ENCODE measurements around the gene ASB1. TPM values are rescaled to one million over a fixed set of nuclear protein-coding genes. Genes with fewer than 3 reads are reported as not detected.

Gene ASB1
- total RNA-seq, 4 donors from 2014 or later = 12.4 to 19.5 (median 15.6) TPM

DNA sequence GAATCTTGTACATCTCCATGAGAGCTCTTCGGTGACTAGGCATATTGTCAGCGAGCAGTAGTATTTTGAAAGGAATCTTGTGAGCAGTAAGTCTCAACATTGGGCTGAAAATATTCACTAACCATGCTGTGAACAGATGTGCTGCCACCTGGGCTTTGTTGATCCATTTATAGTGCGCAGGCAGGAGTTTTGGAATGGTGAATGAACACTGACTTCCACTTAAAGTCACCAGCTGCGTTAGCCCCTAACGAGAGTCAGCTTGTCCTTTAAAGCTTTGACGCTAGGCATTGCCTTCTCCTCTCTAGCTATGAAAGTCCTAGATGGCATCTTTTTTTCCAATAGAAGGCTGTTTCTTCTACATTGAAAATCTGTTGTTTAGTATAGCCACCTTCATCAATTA, 4.1 kb downstream of the ASB1 start:
- TF ChIP-seq, protein P1, sequence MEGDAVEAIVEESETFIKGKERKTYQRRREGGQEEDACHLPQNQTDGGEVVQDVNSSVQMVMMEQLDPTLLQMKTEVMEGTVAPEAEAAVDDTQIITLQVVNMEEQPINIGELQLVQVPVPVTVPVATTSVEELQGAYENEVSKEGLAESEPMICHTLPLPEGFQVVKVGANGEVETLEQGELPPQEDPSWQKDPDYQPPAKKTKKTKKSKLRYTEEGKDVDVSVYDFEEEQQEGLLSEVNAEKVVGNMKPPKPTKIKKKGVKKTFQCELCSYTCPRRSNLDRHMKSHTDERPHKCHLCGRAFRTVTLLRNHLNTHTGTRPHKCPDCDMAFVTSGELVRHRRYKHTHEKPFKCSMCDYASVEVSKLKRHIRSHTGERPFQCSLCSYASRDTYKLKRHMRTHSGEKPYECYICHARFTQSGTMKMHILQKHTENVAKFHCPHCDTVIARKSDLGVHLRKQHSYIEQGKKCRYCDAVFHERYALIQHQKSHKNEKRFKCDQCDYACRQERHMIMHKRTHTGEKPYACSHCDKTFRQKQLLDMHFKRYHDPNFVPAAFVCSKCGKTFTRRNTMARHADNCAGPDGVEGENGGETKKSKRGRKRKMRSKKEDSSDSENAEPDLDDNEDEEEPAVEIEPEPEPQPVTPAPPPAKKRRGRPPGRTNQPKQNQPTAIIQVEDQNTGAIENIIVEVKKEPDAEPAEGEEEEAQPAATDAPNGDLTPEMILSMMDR (IDR thresholded peaks at IDR 0.05) = no peak
- TF ChIP-seq POLR2A (IDR thresholded peaks at IDR 0.05) = no peak
- peaks cover 16 to 17% of the 10 kb centered on the region in 2 donors for H3K4me1 ChIP-seq
- intact Hi-C loops (cut with DNase I) = no loop called here
- no peak for DNase-seq
- H3K27me3 ChIP-seq = no peaks in the 10 kb centered on the region
- no peaks in the 10 kb centered on the region for H3K9me3 ChIP-seq
- H3K4me3 ChIP-seq (replicated peaks in 1 of 3) = no peak overlapping the region
- 96 to 99% methylated on average over 6 of the region's 6 CpGs for WGBS, 2 donors
- no peak overlapping the region for H3K27ac ChIP-seq
- H3K36me3 ChIP-seq = peaks cover 11 to 23% of the 10 kb centered on the region in 2 donors

DNA sequence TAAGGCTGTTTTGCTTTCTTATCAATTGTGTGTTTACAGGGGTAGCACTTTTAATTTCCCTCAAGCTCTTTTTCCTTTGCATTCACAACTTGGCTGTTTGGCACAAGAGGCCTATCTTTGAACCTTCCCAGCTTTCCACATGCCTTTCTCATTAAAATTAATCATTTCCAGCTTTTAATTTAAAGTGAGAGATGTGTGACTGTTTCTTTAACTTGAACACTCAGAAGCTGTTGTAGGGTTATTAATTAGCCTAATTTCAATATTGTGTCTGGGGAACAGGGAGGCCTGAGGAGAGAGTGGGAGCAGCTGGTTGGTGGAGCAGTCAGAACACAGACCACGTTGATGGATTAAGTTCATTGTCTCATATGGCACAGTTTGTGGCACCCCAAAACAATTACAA, 4.7 kb downstream of the ASB1 start:
- Histone ChIP-seq H3K4me3 (replicated peaks in 1 of 3) (no peak overlapping the region), H3K27me3 (no peaks in the 10 kb centered on the region), H3K27ac (no peak overlapping the region), H3K4me1 (peaks cover 11 to 14% of the 10 kb centered on the region in 2 donors), H3K36me3 (peaks cover 13 to 23% of the 10 kb centered on the region in 2 donors), H3K9me3 (no peaks in the 10 kb centered on the region)
- no peak for DNase-seq
- 48 to 79% methylated on average over 1 of the region's 1 CpG for WGBS, 2 donors
- intact Hi-C loops (cut with DNase I) = no loop called here
- TF ChIP-seq, protein P1 (IDR thresholded peaks at IDR 0.05) = no peak
- no peak for TF ChIP-seq POLR2A (IDR thresholded peaks at IDR 0.05)

DNA sequence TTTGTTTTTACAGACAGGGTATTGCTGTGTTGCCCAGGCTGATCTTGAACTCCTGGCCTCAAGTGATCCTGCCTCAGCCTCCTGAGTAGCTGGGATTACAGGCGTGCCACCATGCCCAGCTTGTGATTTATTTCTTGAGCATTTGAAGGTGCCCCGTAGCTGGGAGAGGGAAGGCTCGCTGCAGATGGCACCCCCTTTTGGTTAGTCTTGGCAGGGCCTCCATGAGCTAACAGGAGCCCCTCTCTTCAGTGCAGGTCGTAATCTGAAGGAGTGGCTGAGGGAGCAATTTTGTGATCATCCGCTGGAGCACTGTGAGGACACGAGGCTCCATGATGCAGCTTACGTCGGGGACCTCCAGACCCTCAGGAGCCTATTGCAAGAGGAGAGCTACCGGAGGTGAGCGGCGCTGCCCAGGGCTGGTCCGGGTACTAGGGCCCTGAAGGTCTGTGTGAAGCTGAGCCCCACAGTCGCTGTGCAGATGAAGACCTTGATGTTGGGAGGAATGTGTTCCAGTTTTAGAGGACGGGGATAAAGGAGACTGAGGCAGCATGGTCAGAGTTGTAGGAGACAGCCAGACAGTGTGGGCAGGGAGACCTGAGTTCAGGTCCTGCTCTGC, 6.7 kb downstream of the ASB1 start:
- peaks cover 13 to 23% of the 10 kb centered on the region in 2 donors for H3K36me3 ChIP-seq
- TF ChIP-seq, protein P1 (IDR thresholded peaks at IDR 0.05) = no peak
- TF ChIP-seq POLR2A (IDR thresholded peaks at IDR 0.05) = no peak
- no peak for DNase-seq
- no peaks in the 10 kb centered on the region for H3K9me3 ChIP-seq
- intact Hi-C loops (cut with DNase I) = no loop called here
- H3K27me3 ChIP-seq = no peaks in the 10 kb centered on the region
- no peak overlapping the region for H3K4me3 ChIP-seq (replicated peaks in 1 of 3)
- H3K4me1 ChIP-seq = peaks cover under 1 to 4% of the 10 kb centered on the region in 2 donors
- 95 to 97% methylated on average over 14 of the region's 14 CpGs for WGBS, 2 donors
- H3K27ac ChIP-seq = no peak overlapping the region

DNA sequence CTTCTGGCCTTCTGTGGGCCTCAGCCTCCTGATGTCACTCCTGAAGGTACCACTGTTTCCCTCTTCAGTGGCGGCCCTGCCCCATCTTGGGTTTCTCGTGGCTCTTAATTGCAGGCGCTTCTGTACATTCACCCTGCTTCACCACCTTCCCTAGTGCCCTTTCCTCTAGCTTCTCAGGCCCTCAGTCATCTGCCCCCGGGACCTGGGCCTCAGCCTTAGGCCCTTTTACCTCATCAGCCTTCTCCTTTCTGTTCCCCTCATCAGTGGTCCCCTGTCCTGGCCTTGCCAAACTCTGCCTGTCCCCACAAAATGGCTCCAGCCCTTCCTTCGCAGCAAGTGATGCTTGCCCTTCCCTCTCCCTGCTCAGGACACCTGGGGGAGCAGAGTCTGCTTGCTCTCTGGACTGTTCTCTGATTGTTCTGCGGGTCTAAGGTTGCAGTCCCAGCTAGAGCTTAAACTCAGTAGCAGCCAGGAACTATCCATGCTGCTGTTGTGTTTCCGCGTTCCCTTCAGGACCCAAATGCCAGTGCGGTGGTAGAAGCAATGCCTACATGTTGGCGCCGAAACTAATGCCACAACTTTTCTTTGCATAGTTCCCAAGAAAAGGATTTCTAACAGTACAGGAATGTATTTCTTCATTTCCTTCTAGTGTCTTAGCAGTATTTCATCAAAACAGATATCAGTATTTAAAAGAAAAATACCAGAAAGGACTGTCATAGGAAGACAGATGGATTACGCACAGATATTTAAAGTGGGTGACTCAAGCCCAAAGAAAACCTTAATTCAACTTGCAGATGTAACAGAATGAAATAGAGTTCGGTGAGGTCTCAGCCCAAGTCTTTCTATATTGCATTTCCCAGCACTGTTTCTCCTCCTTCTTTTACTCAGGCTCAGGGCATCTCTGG, 7.5 kb downstream of the ASB1 start:
- no peak overlapping the region for H3K27ac ChIP-seq
- peaks cover 13 to 23% of the 10 kb centered on the region in 2 donors for H3K36me3 ChIP-seq

More for the DNA sequence above, 7.5 kb downstream of the ASB1 start:
- Histone ChIP-seq H3K9me3 (no peaks in the 10 kb centered on the region), H3K4me1 (peaks cover 2 to 7% of the 10 kb centered on the region in 2 donors), H3K4me3 (replicated peaks in 1 of 3) (no peak overlapping the region), H3K27me3 (no peaks in the 10 kb centered on the region)
- intact Hi-C loops (cut with DNase I) = no loop called here
- 91 to 93% methylated on average over 13 of the region's 13 CpGs for WGBS, 2 donors
- TF ChIP-seq, protein P1 (IDR thresholded peaks at IDR 0.05) = no peak
- TF ChIP-seq POLR2A (IDR thresholded peaks at IDR 0.05) = no peak
- DNase-seq = no peak
